HEK293 (cell line): ENCODE results near the gene TM6SF1.

Experiments
- EGR2 ChIP-seq: fragments of 450-650 bp; formaldehyde crosslinking; IDR thresholded peaks from 2 replicates; pipeline ENCODE4 v1.5.1; 2016; ENCODE audit warnings: low read depth, missing biosample characterization, missing genetic modification characterization
- FEZF1 ChIP-seq: fragments of 450-650 bp; formaldehyde crosslinking; IDR thresholded peaks from 2 replicates; pipeline ENCODE4 v1.5.1; 2016; ENCODE audit warnings: missing biosample characterization, missing genetic modification characterization
- GLI4 ChIP-seq: fragments of 450-650 bp; formaldehyde crosslinking; IDR thresholded peaks from 2 replicates; pipeline ENCODE4 v1.5.1; 2016; ENCODE audit warnings: missing biosample characterization, missing genetic modification characterization
- HOXD13 ChIP-seq: sonication (generic); formaldehyde crosslinking; IDR thresholded peaks from 2 replicates; pipeline ENCODE4 v1.8.0; 2022; ENCODE audit warnings: missing genetic modification reagents, borderline replicate concordance
- OSR2 ChIP-seq: fragments of 450-650 bp; formaldehyde crosslinking; IDR thresholded peaks from 2 replicates; pipeline ENCODE4 v1.5.1; 2016; ENCODE audit warnings: missing biosample characterization, missing genetic modification characterization
- PRDM4 ChIP-seq: fragments of 450-650 bp; formaldehyde crosslinking; IDR thresholded peaks from 2 replicates; pipeline ENCODE4 v1.5.1; 2017; ENCODE audit warnings: missing biosample characterization, missing genetic modification characterization
- TCF7L2 ChIP-seq: IDR thresholded peaks from 2 replicates; pipeline ENCODE4 v1.6.1; 2011; ENCODE audit warnings: low read depth, mild to moderate bottlenecking, inconsistent platforms, low read length, moderate library complexity, borderline replicate concordance
- ZBTB1 ChIP-seq: fragments of 450-650 bp; formaldehyde crosslinking; IDR thresholded peaks from 2 replicates; pipeline ENCODE4 v1.5.1; 2016; ENCODE audit warnings: missing biosample characterization, missing genetic modification characterization
- ZBTB21 ChIP-seq: fragments of 450-650 bp; formaldehyde crosslinking; IDR thresholded peaks from 2 replicates; pipeline ENCODE4 v1.5.1; 2017; ENCODE audit warnings: missing biosample characterization, missing genetic modification characterization
- ZBTB48 ChIP-seq: fragments of 450-650 bp; formaldehyde crosslinking; IDR thresholded peaks from 2 replicates; pipeline ENCODE4 v1.5.1; 2016; ENCODE audit warnings: missing biosample characterization, missing genetic modification characterization
- ZFP69B ChIP-seq: fragments of 450-650 bp; formaldehyde crosslinking; IDR thresholded peaks from 2 replicates; pipeline ENCODE4 v1.5.1; 2016; ENCODE audit warnings: missing biosample characterization, missing genetic modification characterization
- ZIC2 ChIP-seq: fragments of 450-650 bp; formaldehyde crosslinking; IDR thresholded peaks from 2 replicates; pipeline ENCODE4 v1.5.1; 2016; ENCODE audit warnings: missing biosample characterization, missing genetic modification characterization
- ZNF112 ChIP-seq: fragments of 450-650 bp; formaldehyde crosslinking; IDR thresholded peaks from 2 replicates; pipeline ENCODE4 v1.5.0; 2017; ENCODE audit warnings: missing biosample characterization, missing genetic modification characterization
- ZNF140 ChIP-seq: fragments of 450-650 bp; formaldehyde crosslinking; IDR thresholded peaks from 2 replicates; pipeline ENCODE4 v1.5.1; 2016; ENCODE audit warnings: missing biosample characterization, missing genetic modification characterization
- ZNF239 ChIP-seq: fragments of 450-650 bp; formaldehyde crosslinking; IDR thresholded peaks from 2 replicates; pipeline ENCODE4 v1.5.1; 2016; ENCODE audit warnings: missing biosample characterization, missing genetic modification characterization
- ZNF354C ChIP-seq: fragments of 450-650 bp; formaldehyde crosslinking; IDR thresholded peaks from 2 replicates; pipeline ENCODE4 v1.5.1; 2016; ENCODE audit warnings: missing biosample characterization, missing genetic modification characterization, low read depth, borderline replicate concordance
- ZNF501 ChIP-seq: fragments of 450-650 bp; formaldehyde crosslinking; IDR thresholded peaks from 2 replicates; pipeline ENCODE4 v1.5.1; 2016; ENCODE audit warnings: missing biosample characterization, missing genetic modification characterization
- ZNF530 ChIP-seq: fragments of 450-650 bp; formaldehyde crosslinking; IDR thresholded peaks from 2 replicates; pipeline ENCODE4 v1.5.1; 2016; ENCODE audit warnings: low read depth, missing biosample characterization, missing genetic modification characterization
- ZNF555 ChIP-seq: fragments of 450-650 bp; formaldehyde crosslinking; conservative IDR thresholded peaks from 2 replicates; pipeline ENCODE4 v1.5.1; 2017; ENCODE audit warnings: missing biosample characterization, mild to moderate bottlenecking, missing genetic modification characterization, inconsistent platforms
- ZNF610 ChIP-seq: fragments of 450-650 bp; formaldehyde crosslinking; IDR thresholded peaks from 2 replicates; pipeline ENCODE4 v1.5.1; 2016; ENCODE audit warnings: missing biosample characterization, missing genetic modification characterization, borderline replicate concordance
- ZNF623 ChIP-seq: fragments of 450-650 bp; formaldehyde crosslinking; IDR thresholded peaks from 2 replicates; pipeline ENCODE4 v1.5.1; 2016; ENCODE audit warnings: missing biosample characterization, missing genetic modification characterization
- ZNF658 ChIP-seq: fragments of 450-650 bp; formaldehyde crosslinking; IDR thresholded peaks from 2 replicates; pipeline ENCODE4; 2016; ENCODE audit warnings: missing biosample characterization, missing genetic modification characterization
- ZNF664 ChIP-seq: fragments of 450-650 bp; formaldehyde crosslinking; IDR thresholded peaks from 2 replicates; pipeline ENCODE4 v1.5.1; 2016; ENCODE audit warnings: missing biosample characterization, missing genetic modification characterization
- ZNF701 ChIP-seq: fragments of 450-650 bp; formaldehyde crosslinking; IDR thresholded peaks from 2 replicates; pipeline ENCODE4 v1.5.1; 2016; ENCODE audit warnings: missing biosample characterization, missing genetic modification characterization
- ZNF785 ChIP-seq: fragments of 450-650 bp; formaldehyde crosslinking; IDR thresholded peaks from 2 replicates; pipeline ENCODE4 v1.5.1; 2016; ENCODE audit warnings: missing biosample characterization, missing genetic modification characterization
- ZNF843 ChIP-seq: fragments of 450-650 bp; formaldehyde crosslinking; IDR thresholded peaks from 2 replicates; pipeline ENCODE4 v1.5.1; 2016; ENCODE audit warnings: missing biosample characterization, missing genetic modification characterization
- ZSCAN4 ChIP-seq: fragments of 450-650 bp; formaldehyde crosslinking; IDR thresholded peaks from 2 replicates; pipeline ENCODE4 v1.5.1; 2017; ENCODE audit warnings: missing biosample characterization, missing genetic modification characterization
- TF ChIP-seq, protein P1 (sequence below): fragments of 450-650 bp; formaldehyde crosslinking; IDR thresholded peaks from 2 replicates; pipeline ENCODE4 v1.5.1; 2017; ENCODE audit warnings: missing biosample characterization, missing genetic modification characterization
- TF ChIP-seq, protein P2 (sequence below): fragments of 450-650 bp; formaldehyde crosslinking; IDR thresholded peaks from 2 replicates; pipeline ENCODE4 v1.5.1; 2016; ENCODE audit warnings: missing biosample characterization, missing genetic modification characterization, borderline replicate concordance
- TF ChIP-seq, protein P3 (sequence below): fragments of 450-650 bp; formaldehyde crosslinking; IDR thresholded peaks from 2 replicates; pipeline ENCODE4 v1.5.1; 2016; ENCODE audit warnings: missing biosample characterization, missing genetic modification characterization

The TM6SF1 gene

DNA sequence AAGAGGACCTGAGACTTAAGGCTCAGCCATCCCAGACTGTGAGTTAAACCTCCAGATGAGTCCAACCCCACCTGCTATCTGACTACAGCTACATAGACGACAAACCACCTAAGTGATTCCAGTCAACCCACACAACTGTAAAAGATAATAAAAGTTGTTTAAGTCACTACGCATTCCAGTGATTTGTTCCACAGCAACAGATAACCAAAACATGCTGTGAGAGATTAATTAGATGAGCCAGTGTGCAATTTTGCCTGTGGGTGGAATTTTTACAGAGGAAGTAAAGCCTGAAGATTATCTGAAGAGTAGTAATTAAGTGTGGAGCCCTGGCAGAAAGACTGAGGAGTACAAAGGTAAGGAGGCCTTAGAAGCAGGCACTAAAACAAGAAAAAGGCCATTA lies 45.8 kb upstream of the TM6SF1 start (continued):
- TF ChIP-seq, protein P1, sequence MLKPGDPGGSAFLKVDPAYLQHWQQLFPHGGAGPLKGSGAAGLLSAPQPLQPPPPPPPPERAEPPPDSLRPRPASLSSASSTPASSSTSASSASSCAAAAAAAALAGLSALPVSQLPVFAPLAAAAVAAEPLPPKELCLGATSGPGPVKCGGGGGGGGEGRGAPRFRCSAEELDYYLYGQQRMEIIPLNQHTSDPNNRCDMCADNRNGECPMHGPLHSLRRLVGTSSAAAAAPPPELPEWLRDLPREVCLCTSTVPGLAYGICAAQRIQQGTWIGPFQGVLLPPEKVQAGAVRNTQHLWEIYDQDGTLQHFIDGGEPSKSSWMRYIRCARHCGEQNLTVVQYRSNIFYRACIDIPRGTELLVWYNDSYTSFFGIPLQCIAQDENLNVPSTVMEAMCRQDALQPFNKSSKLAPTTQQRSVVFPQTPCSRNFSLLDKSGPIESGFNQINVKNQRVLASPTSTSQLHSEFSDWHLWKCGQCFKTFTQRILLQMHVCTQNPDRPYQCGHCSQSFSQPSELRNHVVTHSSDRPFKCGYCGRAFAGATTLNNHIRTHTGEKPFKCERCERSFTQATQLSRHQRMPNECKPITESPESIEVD (tag by site-specific recombination), result peak; percentile 98
- TF ChIP-seq ZBTB1 (no peak), ZNF701 (tag by site-specific recombination) (no peak), ZNF664 (tag by site-specific recombination) (no peak), ZNF140 (tag by site-specific recombination) (no peak), ZNF610 (tag by site-specific recombination) (no peak), TCF7L2 (no peak), ZNF239 (tag by site-specific recombination) (no peak), HOXD13 (CRISPR knock-in tag) (peak; percentile 88; the same call in 1 of the 2 replicates), OSR2 (tag by site-specific recombination) (peak; percentile 94), ZBTB48 (no peak), GLI4 (tag by site-specific recombination) (no peak), ZIC2 (tag by site-specific recombination) (peak; percentile 64), FEZF1 (tag by site-specific recombination) (peak; percentile 92), ZNF501 (tag by site-specific recombination) (no peak), ZNF354C (tag by site-specific recombination) (no peak), ZNF555 (tag by site-specific recombination) (no peak), ZSCAN4 (no peak), ZNF623 (tag by site-specific recombination) (no peak), EGR2 (tag by site-specific recombination) (peak; percentile 92), ZBTB21 (tag by site-specific recombination) (no peak), PRDM4 (tag by site-specific recombination) (peak; percentile 59; the same call in 1 of the 2 replicates), ZNF530 (tag by site-specific recombination) (no peak), ZNF785 (no peak), ZNF658 (tag by site-specific recombination) (no peak), ZNF112 (tag by site-specific recombination) (no peak), ZNF843 (tag by site-specific recombination) (peak; percentile 95), ZFP69B (tag by site-specific recombination) (no peak)
- TF ChIP-seq, protein P2, sequence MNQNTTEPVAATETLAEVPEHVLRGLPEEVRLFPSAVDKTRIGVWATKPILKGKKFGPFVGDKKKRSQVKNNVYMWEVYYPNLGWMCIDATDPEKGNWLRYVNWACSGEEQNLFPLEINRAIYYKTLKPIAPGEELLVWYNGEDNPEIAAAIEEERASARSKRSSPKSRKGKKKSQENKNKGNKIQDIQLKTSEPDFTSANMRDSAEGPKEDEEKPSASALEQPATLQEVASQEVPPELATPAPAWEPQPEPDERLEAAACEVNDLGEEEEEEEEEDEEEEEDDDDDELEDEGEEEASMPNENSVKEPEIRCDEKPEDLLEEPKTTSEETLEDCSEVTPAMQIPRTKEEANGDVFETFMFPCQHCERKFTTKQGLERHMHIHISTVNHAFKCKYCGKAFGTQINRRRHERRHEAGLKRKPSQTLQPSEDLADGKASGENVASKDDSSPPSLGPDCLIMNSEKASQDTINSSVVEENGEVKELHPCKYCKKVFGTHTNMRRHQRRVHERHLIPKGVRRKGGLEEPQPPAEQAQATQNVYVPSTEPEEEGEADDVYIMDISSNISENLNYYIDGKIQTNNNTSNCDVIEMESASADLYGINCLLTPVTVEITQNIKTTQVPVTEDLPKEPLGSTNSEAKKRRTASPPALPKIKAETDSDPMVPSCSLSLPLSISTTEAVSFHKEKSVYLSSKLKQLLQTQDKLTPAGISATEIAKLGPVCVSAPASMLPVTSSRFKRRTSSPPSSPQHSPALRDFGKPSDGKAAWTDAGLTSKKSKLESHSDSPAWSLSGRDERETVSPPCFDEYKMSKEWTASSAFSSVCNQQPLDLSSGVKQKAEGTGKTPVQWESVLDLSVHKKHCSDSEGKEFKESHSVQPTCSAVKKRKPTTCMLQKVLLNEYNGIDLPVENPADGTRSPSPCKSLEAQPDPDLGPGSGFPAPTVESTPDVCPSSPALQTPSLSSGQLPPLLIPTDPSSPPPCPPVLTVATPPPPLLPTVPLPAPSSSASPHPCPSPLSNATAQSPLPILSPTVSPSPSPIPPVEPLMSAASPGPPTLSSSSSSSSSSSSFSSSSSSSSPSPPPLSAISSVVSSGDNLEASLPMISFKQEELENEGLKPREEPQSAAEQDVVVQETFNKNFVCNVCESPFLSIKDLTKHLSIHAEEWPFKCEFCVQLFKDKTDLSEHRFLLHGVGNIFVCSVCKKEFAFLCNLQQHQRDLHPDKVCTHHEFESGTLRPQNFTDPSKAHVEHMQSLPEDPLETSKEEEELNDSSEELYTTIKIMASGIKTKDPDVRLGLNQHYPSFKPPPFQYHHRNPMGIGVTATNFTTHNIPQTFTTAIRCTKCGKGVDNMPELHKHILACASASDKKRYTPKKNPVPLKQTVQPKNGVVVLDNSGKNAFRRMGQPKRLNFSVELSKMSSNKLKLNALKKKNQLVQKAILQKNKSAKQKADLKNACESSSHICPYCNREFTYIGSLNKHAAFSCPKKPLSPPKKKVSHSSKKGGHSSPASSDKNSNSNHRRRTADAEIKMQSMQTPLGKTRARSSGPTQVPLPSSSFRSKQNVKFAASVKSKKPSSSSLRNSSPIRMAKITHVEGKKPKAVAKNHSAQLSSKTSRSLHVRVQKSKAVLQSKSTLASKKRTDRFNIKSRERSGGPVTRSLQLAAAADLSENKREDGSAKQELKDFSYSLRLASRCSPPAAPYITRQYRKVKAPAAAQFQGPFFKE (tag by site-specific recombination), result no peak
- TF ChIP-seq, protein P3, sequence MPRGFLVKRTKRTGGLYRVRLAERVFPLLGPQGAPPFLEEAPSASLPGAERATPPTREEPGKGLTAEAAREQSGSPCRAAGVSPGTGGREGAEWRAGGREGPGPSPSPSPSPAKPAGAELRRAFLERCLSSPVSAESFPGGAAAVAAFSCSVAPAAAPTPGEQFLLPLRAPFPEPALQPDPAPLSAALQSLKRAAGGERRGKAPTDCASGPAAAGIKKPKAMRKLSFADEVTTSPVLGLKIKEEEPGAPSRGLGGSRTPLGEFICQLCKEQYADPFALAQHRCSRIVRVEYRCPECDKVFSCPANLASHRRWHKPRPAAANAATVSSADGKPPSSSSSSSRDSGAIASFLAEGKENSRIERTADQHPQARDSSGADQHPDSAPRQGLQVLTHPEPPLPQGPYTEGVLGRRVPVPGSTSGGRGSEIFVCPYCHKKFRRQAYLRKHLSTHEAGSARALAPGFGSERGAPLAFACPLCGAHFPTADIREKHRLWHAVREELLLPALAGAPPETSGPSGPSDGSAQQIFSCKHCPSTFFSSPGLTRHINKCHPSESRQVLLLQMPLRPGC (tag by site-specific recombination), result 0 out of 2 replicates have a peak, but pooled peaks have one; percentile 32
